Measurements from ENCODE around the gene NKG7. TPM values are rescaled to one million over a fixed set of nuclear protein-coding genes. Genes with fewer than 3 reads are reported as not detected.

NKG7 gene
- total RNA-seq, 1 donor from 2014 or later = not detected

GRCh38 chr19:51321799-51322198 is 50.7 kb downstream of the NKG7 start:
- H3K27me3 Mint-ChIP-seq (ENCODE audit: unreplicated experiment) = peaks cover 21% of the 10 kb centered on the region
- H3K27ac Mint-ChIP-seq (ENCODE audit: unreplicated experiment) = no peak overlapping the region
- H3K36me3 Mint-ChIP-seq (ENCODE audit: unreplicated experiment) = peaks cover 4% of the 10 kb centered on the region
- no peak for DNase-seq
- peaks cover 11% of the 10 kb centered on the region for H3K9me3 Mint-ChIP-seq (ENCODE audit: unreplicated experiment)
- TF ChIP-seq CTCF (IDR thresholded peaks at IDR 0.05; ENCODE audit: partially characterized antibody, unreplicated experiment) = no peak
- peaks cover 10% of the 10 kb centered on the region for H3K4me1 Mint-ChIP-seq (ENCODE audit: low read depth, unreplicated experiment)
- H3K4me3 Mint-ChIP-seq (ENCODE audit: unreplicated experiment) = no peak overlapping the region

Other genes with a start within 250 kb of the NKG7 start
- gene SIGLEC9, start 247.7 kb downstream of the NKG7 start, total RNA-seq (ENCODE audit: unreplicated experiment) = not detected
- not detected for gene SIGLEC7, start 230.4 kb downstream of the NKG7 start, total RNA-seq (ENCODE audit: unreplicated experiment)
- not detected for gene CD33, start 147.6 kb downstream of the NKG7 start, total RNA-seq (ENCODE audit: unreplicated experiment)
- not detected for gene SIGLECL1, start 121.6 kb downstream of the NKG7 start, total RNA-seq (ENCODE audit: unreplicated experiment)
- gene IGLON5, start 61.0 kb downstream of the NKG7 start, total RNA-seq (ENCODE audit: unreplicated experiment) = 59.9 TPM
- gene VSIG10L, start 30.5 kb downstream of the NKG7 start, total RNA-seq (ENCODE audit: unreplicated experiment) = 3.5 TPM
- 77.7 TPM for gene ETFB, start 6.3 kb downstream of the NKG7 start, total RNA-seq (ENCODE audit: unreplicated experiment)
- gene CLDND2, start 3.7 kb downstream of the NKG7 start, total RNA-seq (ENCODE audit: unreplicated experiment) = not detected
- gene LIM2, start 15.3 kb upstream of the NKG7 start, total RNA-seq (ENCODE audit: unreplicated experiment) = not detected
- gene C19orf84, start 17.9 kb upstream of the NKG7 start, total RNA-seq (ENCODE audit: unreplicated experiment) = not detected
- gene SIGLEC10, start 45.0 kb upstream of the NKG7 start, total RNA-seq (ENCODE audit: unreplicated experiment) = not detected
- gene SIGLEC8, start 85.8 kb upstream of the NKG7 start, total RNA-seq (ENCODE audit: unreplicated experiment) = not detected
- gene CEACAM18, start 105.9 kb upstream of the NKG7 start, total RNA-seq (ENCODE audit: unreplicated experiment) = not detected
- gene SIGLEC12, start 129.1 kb upstream of the NKG7 start, total RNA-seq (ENCODE audit: unreplicated experiment) = not detected
- gene SIGLEC6, start 159.0 kb upstream of the NKG7 start, total RNA-seq (ENCODE audit: unreplicated experiment) = not detected
- gene ZNF175, start 198.6 kb upstream of the NKG7 start, total RNA-seq (ENCODE audit: unreplicated experiment) = 12.4 TPM